ENCODE measurements around the gene FKBP1C. TPM values are rescaled to one million over a fixed set of nuclear protein-coding genes. Genes with fewer than 3 reads are reported as not detected.

FKBP1C gene
- polyA plus RNA-seq, 1 donor from 2014 or later, result 0.54 TPM

GRCh38 chr6:63176181-63176580 is 35.1 kb upstream of the FKBP1C start:
- H2AFZ ChIP-seq (ENCODE audit: low read depth, low read length), result no peak overlapping the region
- no peaks in the 10 kb centered on the region for H3F3A ChIP-seq (ENCODE audit: insufficient read depth, low read length, poor library complexity, severe bottlenecking)
- H3K9me2 ChIP-seq (ENCODE audit: insufficient read depth, low read length), result no peaks in the 10 kb centered on the region
- no peaks in the 10 kb centered on the region for H3K79me2 ChIP-seq (replicated peaks; ENCODE audit: insufficient read depth, low read length)
- H3K9ac ChIP-seq (ENCODE audit: low read length), result no peak overlapping the region
- no peak for TF ChIP-seq MXI1 (conservative IDR thresholded peaks at IDR 0.05; ENCODE audit: poor library complexity, severe bottlenecking)
- TF ChIP-seq CTCF (IDR thresholded peaks at IDR 0.05; ENCODE audit: poor library complexity, severe bottlenecking), result no peak
- TF ChIP-seq TAF1 (IDR thresholded peaks at IDR 0.05; ENCODE audit: low read depth), result no peak
- no peak for TF ChIP-seq RAD21 (conservative IDR thresholded peaks at IDR 0.05)
- TF ChIP-seq SMC3 (conservative IDR thresholded peaks at IDR 0.05; ENCODE audit: poor library complexity), result no peak
- TF ChIP-seq POLR2AphosphoS5 (IDR thresholded peaks at IDR 0.05), result no peak
- TF ChIP-seq, protein P1, sequence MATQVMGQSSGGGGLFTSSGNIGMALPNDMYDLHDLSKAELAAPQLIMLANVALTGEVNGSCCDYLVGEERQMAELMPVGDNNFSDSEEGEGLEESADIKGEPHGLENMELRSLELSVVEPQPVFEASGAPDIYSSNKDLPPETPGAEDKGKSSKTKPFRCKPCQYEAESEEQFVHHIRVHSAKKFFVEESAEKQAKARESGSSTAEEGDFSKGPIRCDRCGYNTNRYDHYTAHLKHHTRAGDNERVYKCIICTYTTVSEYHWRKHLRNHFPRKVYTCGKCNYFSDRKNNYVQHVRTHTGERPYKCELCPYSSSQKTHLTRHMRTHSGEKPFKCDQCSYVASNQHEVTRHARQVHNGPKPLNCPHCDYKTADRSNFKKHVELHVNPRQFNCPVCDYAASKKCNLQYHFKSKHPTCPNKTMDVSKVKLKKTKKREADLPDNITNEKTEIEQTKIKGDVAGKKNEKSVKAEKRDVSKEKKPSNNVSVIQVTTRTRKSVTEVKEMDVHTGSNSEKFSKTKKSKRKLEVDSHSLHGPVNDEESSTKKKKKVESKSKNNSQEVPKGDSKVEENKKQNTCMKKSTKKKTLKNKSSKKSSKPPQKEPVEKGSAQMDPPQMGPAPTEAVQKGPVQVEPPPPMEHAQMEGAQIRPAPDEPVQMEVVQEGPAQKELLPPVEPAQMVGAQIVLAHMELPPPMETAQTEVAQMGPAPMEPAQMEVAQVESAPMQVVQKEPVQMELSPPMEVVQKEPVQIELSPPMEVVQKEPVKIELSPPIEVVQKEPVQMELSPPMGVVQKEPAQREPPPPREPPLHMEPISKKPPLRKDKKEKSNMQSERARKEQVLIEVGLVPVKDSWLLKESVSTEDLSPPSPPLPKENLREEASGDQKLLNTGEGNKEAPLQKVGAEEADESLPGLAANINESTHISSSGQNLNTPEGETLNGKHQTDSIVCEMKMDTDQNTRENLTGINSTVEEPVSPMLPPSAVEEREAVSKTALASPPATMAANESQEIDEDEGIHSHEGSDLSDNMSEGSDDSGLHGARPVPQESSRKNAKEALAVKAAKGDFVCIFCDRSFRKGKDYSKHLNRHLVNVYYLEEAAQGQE (IDR thresholded peaks at IDR 0.05; ENCODE audit: borderline replicate concordance), result no peak
- no peak for TF ChIP-seq EP300 (conservative IDR thresholded peaks at IDR 0.05; ENCODE audit: poor library complexity, severe bottlenecking)
- TF ChIP-seq EZH2 (IDR thresholded peaks at IDR 0.05; ENCODE audit: borderline replicate concordance, insufficient read depth, low read length, poor library complexity, severe bottlenecking), result no peak
- no peak overlapping the region for H3K4me2 ChIP-seq (ENCODE audit: low read length)
- no peak overlapping the region for H3K4me3 ChIP-seq (ENCODE audit: low read length)
- H3K36me3 ChIP-seq (ENCODE audit: insufficient read depth, low read length), result no peaks in the 10 kb centered on the region
- no peaks in the 10 kb centered on the region for H3K27me3 ChIP-seq (ENCODE audit: insufficient read depth, low read depth, low read length)
- H3K27ac ChIP-seq (ENCODE audit: low read length), result no peak overlapping the region
- H4K20me1 ChIP-seq (ENCODE audit: insufficient read depth), result no peaks in the 10 kb centered on the region
- H3K9me3 ChIP-seq (ENCODE audit: low read length), result no peaks in the 10 kb centered on the region

DNA sequence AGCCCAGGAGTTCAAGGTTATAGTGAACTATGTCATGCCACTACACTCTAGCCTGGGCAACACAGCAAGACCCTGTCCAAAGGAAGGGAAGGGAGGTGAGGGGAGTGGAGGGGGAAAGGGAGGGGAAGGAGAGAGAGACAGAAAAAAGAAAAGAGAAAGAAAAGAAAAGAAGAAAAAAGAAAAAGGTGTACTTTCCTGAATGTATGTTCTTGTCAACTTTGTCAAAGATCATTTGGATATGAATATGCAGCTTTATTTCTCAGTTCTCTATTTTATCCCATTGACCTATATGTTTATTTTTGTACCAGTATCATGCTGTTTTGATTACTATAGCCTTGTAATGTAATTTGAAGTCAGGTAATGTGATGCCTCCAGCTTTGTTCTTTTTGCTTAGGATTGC is 30.9 kb upstream of the FKBP1C start:
- H2AFZ ChIP-seq (ENCODE audit: low read depth, low read length), result no peak overlapping the region
- no peaks in the 10 kb centered on the region for H3K27me3 ChIP-seq (ENCODE audit: insufficient read depth, low read depth, low read length)
- H3F3A ChIP-seq (ENCODE audit: insufficient read depth, low read length, poor library complexity, severe bottlenecking), result no peaks in the 10 kb centered on the region
- TF ChIP-seq TAF1 (IDR thresholded peaks at IDR 0.05; ENCODE audit: low read depth) (no peak), CTCF (IDR thresholded peaks at IDR 0.05; ENCODE audit: poor library complexity, severe bottlenecking) (no peak), MXI1 (conservative IDR thresholded peaks at IDR 0.05; ENCODE audit: poor library complexity, severe bottlenecking) (no peak), EZH2 (IDR thresholded peaks at IDR 0.05; ENCODE audit: borderline replicate concordance, insufficient read depth, low read length, poor library complexity, severe bottlenecking) (no peak), RAD21 (conservative IDR thresholded peaks at IDR 0.05) (no peak), POLR2AphosphoS5 (IDR thresholded peaks at IDR 0.05) (no peak)
- TF ChIP-seq, protein P1 (IDR thresholded peaks at IDR 0.05; ENCODE audit: borderline replicate concordance), result no peak
- no peak overlapping the region for H3K4me2 ChIP-seq (ENCODE audit: low read length)
- no peaks in the 10 kb centered on the region for H3K9me2 ChIP-seq (ENCODE audit: insufficient read depth, low read length)
- no peaks in the 10 kb centered on the region for H3K9me3 ChIP-seq (ENCODE audit: low read length)
- no peak overlapping the region for H3K4me3 ChIP-seq (ENCODE audit: low read length)
- no peak overlapping the region for H3K27ac ChIP-seq (ENCODE audit: low read length)
- H4K20me1 ChIP-seq (ENCODE audit: insufficient read depth), result no peaks in the 10 kb centered on the region
- no peak overlapping the region for H3K9ac ChIP-seq (ENCODE audit: low read length)
- H3K79me2 ChIP-seq (replicated peaks; ENCODE audit: insufficient read depth, low read length), result no peaks in the 10 kb centered on the region
- no peaks in the 10 kb centered on the region for H3K36me3 ChIP-seq (ENCODE audit: insufficient read depth, low read length)
